Stomach (tissue), 9 donors: ENCODE data around the gene RAD50. TPM values are rescaled to one million over a fixed set of nuclear protein-coding genes. Genes with fewer than 3 reads are reported as not detected.
A peak's percentile ranks its signal among the peaks of the same experiment; 100 is the strongest.

Source experiments
- DNase-seq, 2 donors: peaks; one replicate each; pipeline versions ENCODE4 v3.0.0 to v3.0.0-alpha.2; 2013 to 2019
- H3K27ac ChIP-seq, 5 donors: fragments of 200-600 bp in 4 of 5; sonication (generic) in 4 of 5; one replicate each; pipeline ENCODE4 v1.5.1; 2013 to 2019; ENCODE audit warnings: mild to moderate bottlenecking in 1 of 5, moderate library complexity in 1 of 5
- H3K27me3 ChIP-seq, 3 donors: fragments of 200-600 bp; sonication (generic); one replicate each; pipeline ENCODE4 v1.5.1; 2017 to 2019; ENCODE audit warnings: mixed run types in 1 of 3
- H3K36me3 ChIP-seq, 4 donors: fragments of 200-600 bp; sonication (generic); 1 replicate in 3 of 4; 2 replicates in 1 of 4; pipeline ENCODE4 v1.5.1; 2016 to 2019
- H3K4me1 ChIP-seq, 4 donors: fragments of 200-600 bp; sonication (generic); one replicate each; pipeline ENCODE4 v1.5.1; 2016 to 2019
- H3K4me3 ChIP-seq, 4 donors: fragments of 200-600 bp; sonication (generic) in 3 of 4; one replicate each; pipeline ENCODE4 v1.5.1; 2016 to 2019; ENCODE audit warnings: mild to moderate bottlenecking in 1 of 4
- H3K9me3 ChIP-seq, 4 donors: fragments of 200-600 bp; sonication (generic); one replicate each; pipeline ENCODE4 v1.5.1; 2016 to 2019
- CTCF ChIP-seq, 7 experiments: fragments of 450-650 bp in 4 of 7; fragments of 200-600 bp in 3 of 7; sonication (generic) in 3 of 7; IDR thresholded peaks; one replicate each; pipeline ENCODE4 v1.5.1; 2016 to 2019; ENCODE audit warnings: antibody characterized with exemption in 7 of 7, control low read depth in 2 of 7, mild to moderate bottlenecking in 1 of 7
- EP300 ChIP-seq: sonication (generic); formaldehyde crosslinking; IDR thresholded peaks from one replicate; pipeline ENCODE4 v1.6.1; 2017; ENCODE audit warnings: antibody characterized with exemption
- POLR2A ChIP-seq, 4 donors: fragments of 450-650 bp; IDR thresholded peaks; one replicate each; pipeline ENCODE4 v1.6.1; 2016; ENCODE audit warnings: antibody characterized with exemption in 4 of 4, control low read depth in 2 of 4, mild to moderate bottlenecking in 1 of 4, moderate library complexity in 1 of 4
- POLR2AphosphoS5 ChIP-seq, 3 donors: sonication (generic); formaldehyde crosslinking; IDR thresholded peaks; one replicate each; pipeline ENCODE4 v1.6.1; 2016; ENCODE audit warnings: antibody characterized with exemption in 3 of 3
- WGBS, 5 donors: extraction: QIAGEN DNeasy Blood & Tissue Kit in 3 of 5; methylation state at CpG; one replicate each; pipeline versions ENCODE4 v1.1.5 to v1.1.7; 2013 to 2018; 5-methylcytosine and 5-hydroxymethylcytosine counted together
- intact Hi-C: fragments of 100-400 bp; cut with DNase I; formaldehyde crosslinking; loops from one replicate; pipeline ENCODE4 v1.15.1; 2023; ENCODE audit warnings: low total_unique reads
- polyA plus RNA-seq, 3 donors: library from polyadenylated mRNA; stranded (reverse); fragments of 200-250 nt; gene quantifications; one replicate each; pipeline ENCODE4 v1.2.3, GENCODE V29; 2013
- total RNA-seq, 5 donors: library from RNA; depleted of rRNA; stranded (reverse); fragments of >200 nt; gene quantifications; one replicate each; pipeline versions ENCODE4 v1.1.0 to v1.2.3, GENCODE V29; 2014 to 2016
- donor health status: healthy with polysubstance abuse.
- donor health status: Bipolar disorder and iron deficiency.
- donor health status: healthy.

The RAD50 gene
- total and polyA plus RNA-seq, 8 donors = 5.2 to 93.2 (median 31.8) TPM

DNA sequence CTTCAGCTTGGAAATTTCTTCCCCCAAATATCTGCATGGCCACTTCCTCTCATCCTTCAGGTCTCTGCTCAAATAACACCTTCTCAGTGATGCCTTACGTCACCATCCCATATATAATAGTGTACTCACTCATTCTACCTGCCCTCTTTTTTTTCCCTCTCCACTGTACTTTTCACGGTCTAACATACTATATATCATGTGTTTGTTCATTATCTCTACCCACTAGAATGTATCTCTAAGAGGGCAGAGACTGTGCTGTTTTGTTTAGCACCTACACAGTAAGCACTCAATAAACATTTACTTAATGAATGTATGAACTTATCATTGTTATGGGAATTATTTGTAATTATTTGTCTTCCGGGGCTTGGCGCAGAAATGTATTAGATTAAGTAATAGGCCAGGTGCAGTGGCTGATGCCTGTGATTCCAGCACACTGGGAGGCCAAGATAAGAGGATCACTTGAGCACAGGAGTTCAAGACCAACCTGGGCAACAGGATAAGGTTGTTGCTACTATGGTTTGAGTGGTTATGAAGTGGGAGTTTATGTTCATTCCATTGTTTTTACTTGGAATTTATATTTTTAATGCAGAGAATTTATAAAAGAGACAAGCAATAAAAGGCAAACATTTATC lies 95.2 kb downstream of the RAD50 start:
- TF ChIP-seq EP300 (no peak), POLR2AphosphoS5 (IDR thresholded peaks at IDR 0.05) (peak in 2 of 3 donors; percentile 29 to 48)
- H3K4me3 ChIP-seq = no peak overlapping the region
- peak; percentile 32 to 46 for DNase-seq
- peaks cover 14 to 22% (median 17%) of the 10 kb centered on the region in 4 donors for H3K4me1 ChIP-seq
- intact Hi-C loops = no loop called here
- H3K36me3 ChIP-seq = no peaks in the 10 kb centered on the region
- peaks cover 3 to 35% (median 23%) of the 10 kb centered on the region in 3 donors for H3K27me3 ChIP-seq
- WGBS, 5 donors = 36 to 55% (median 52%) methylated on average over 4 of the region's 4 CpGs
- peaks cover 0 to 18% (median 5%) of the 10 kb centered on the region in 4 donors for H3K9me3 ChIP-seq
- H3K27ac ChIP-seq = peak overlapping the region in 2 of 5 donors; percentile 28 to 54

GRCh38 chr5:132653716-132654115 lies 96.9 kb downstream of the RAD50 start:
- no peak overlapping the region for H3K27ac ChIP-seq
- intact Hi-C loops = no loop called here
- 43 to 49% (median 48%) methylated on average over 7 of the region's 7 CpGs for WGBS, 5 donors

GRCh38 chr5:132655821-132656773 lies 99.3 kb downstream of the RAD50 start:
- Histone ChIP-seq H3K27me3 (peaks cover 3 to 47% (median 25%) of the 10 kb centered on the region in 3 donors), H3K27ac (no peak overlapping the region), H3K9me3 (no peaks in the 10 kb centered on the region), H3K4me3 (peak overlapping the region; percentile 47 to 60 (median 50)), H3K36me3 (no peaks in the 10 kb centered on the region), H3K4me1 (peaks cover 14 to 15% (median 14%) of the 10 kb centered on the region in 4 donors)
- no peak for TF ChIP-seq CTCF (IDR thresholded peaks at IDR 0.05)
- no peak for TF ChIP-seq POLR2A (IDR thresholded peaks at IDR 0.05)
- TF ChIP-seq POLR2AphosphoS5 (IDR thresholded peaks at IDR 0.05) = no peak
- no peak for TF ChIP-seq EP300
- DNase-seq = peak; percentile 27 to 61
- WGBS, 5 donors = 8 to 27% (median 13%) methylated on average over 43 to 92 of the region's 92 CpGs
- intact Hi-C loops = no loop called here

More at GRCh38 chr5:132653716-132654115, 96.9 kb downstream of the RAD50 start:
- H3K36me3 ChIP-seq = no peaks in the 10 kb centered on the region
- peak in 1 of 2 donors; percentile 19 for DNase-seq
- no peak for TF ChIP-seq POLR2AphosphoS5 (IDR thresholded peaks at IDR 0.05)
- peaks cover 14 to 15% (median 14%) of the 10 kb centered on the region in 4 donors for H3K4me1 ChIP-seq
- H3K9me3 ChIP-seq = peaks cover 0 to 5% (median 0%) of the 10 kb centered on the region in 4 donors
- no peak overlapping the region for H3K4me3 ChIP-seq
- peaks cover 3 to 43% (median 25%) of the 10 kb centered on the region in 3 donors for H3K27me3 ChIP-seq

GRCh38 chr5:132656774-132657355 lies 100.1 kb downstream of the RAD50 start:
- Histone ChIP-seq H3K9me3 (no peaks in the 10 kb centered on the region), H3K27me3 (peaks cover 3 to 47% (median 25%) of the 10 kb centered on the region in 3 donors), H3K4me1 (peaks cover 14 to 15% (median 14%) of the 10 kb centered on the region in 4 donors), H3K36me3 (no peaks in the 10 kb centered on the region), H3K4me3 (peak overlapping the region; percentile 47 to 60 (median 50)), H3K27ac (no peak overlapping the region)
- 77 to 85% (median 80%) methylated on average over 12 of the region's 12 CpGs for WGBS, 5 donors
- TF ChIP-seq EP300 (no peak), CTCF (IDR thresholded peaks at IDR 0.05) (no peak), POLR2AphosphoS5 (IDR thresholded peaks at IDR 0.05) (no peak), POLR2A (IDR thresholded peaks at IDR 0.05) (no peak)
- intact Hi-C loops = no loop called here
- peak in 1 of 2 donors; percentile 18 for DNase-seq
